Measurements from ENCODE around the gene TNFRSF1A. TPM values are rescaled to one million over a fixed set of nuclear protein-coding genes. Genes with fewer than 3 reads are reported as not detected.

TNFRSF1A gene
- total RNA-seq, 3 donors from 2014 or later (not counting 1 experiment from before 2014, with no cell fraction given) = 75.7 to 116 (median 87.3) TPM

DNA sequence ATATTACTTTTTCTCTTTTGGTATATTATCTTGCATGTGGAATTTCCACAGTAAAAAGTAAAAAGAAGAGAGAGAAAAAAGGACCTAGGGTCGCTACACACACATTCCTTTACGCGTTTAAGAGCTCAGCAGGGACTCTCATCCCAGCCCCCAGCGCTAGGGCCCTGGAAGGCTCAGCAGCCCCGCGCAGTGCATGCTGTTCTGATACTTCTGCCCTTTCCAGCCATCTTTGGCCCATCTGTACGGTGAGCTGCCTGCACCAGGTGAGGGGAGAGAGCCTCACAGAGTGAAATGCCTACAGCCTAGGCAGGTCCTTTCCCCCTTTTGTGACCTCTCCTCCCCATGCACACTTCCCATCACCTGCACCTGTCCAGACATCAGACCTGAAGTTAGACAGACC lies 40.5 kb upstream of the TNFRSF1A start:
- no peaks in the 10 kb centered on the region for H3K9me3 ChIP-seq (ENCODE audit: control insufficient read depth, insufficient read depth, low read length)
- DNase-seq (no peak), ATAC-seq (no peak)
- 93% methylated on average over 7 of the region's 7 CpGs for WGBS (ENCODE audit: insufficient coverage)
- H3K27me3 Mint-ChIP-seq (ENCODE audit: low read depth in 2 of 2) = peaks cover 0 to 16% of the 10 kb centered on the region in 2 donors
- H3K4me1 Mint-ChIP-seq = peaks cover 2 to 4% of the 10 kb centered on the region in 2 donors
- TF ChIP-seq, protein P1, sequence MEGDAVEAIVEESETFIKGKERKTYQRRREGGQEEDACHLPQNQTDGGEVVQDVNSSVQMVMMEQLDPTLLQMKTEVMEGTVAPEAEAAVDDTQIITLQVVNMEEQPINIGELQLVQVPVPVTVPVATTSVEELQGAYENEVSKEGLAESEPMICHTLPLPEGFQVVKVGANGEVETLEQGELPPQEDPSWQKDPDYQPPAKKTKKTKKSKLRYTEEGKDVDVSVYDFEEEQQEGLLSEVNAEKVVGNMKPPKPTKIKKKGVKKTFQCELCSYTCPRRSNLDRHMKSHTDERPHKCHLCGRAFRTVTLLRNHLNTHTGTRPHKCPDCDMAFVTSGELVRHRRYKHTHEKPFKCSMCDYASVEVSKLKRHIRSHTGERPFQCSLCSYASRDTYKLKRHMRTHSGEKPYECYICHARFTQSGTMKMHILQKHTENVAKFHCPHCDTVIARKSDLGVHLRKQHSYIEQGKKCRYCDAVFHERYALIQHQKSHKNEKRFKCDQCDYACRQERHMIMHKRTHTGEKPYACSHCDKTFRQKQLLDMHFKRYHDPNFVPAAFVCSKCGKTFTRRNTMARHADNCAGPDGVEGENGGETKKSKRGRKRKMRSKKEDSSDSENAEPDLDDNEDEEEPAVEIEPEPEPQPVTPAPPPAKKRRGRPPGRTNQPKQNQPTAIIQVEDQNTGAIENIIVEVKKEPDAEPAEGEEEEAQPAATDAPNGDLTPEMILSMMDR (IDR thresholded peaks at IDR 0.05) = no peak
- H3K4me1 ChIP-seq (ENCODE audit: control insufficient read depth, insufficient read depth, low read length) = peaks cover 26% of the 10 kb centered on the region
- no peaks in the 10 kb centered on the region for H3K9me3 Mint-ChIP-seq
- no peaks in the 10 kb centered on the region for H3K36me3 Mint-ChIP-seq
- H3K27ac Mint-ChIP-seq = no peak overlapping the region
- H3K4me3 ChIP-seq (ENCODE audit: low read length) = no peak overlapping the region
- H3K4me3 Mint-ChIP-seq = no peak overlapping the region
- no peak overlapping the region for H3K27ac ChIP-seq (ENCODE audit: low read length)
- H3K36me3 ChIP-seq (ENCODE audit: control insufficient read depth, insufficient read depth, low read length) = no peaks in the 10 kb centered on the region
- no peaks in the 10 kb centered on the region for H3K27me3 ChIP-seq (ENCODE audit: control insufficient read depth, insufficient read depth, low read length)
- intact Hi-C loops (cut with micrococcal nuclease) = no loop called here

DNA sequence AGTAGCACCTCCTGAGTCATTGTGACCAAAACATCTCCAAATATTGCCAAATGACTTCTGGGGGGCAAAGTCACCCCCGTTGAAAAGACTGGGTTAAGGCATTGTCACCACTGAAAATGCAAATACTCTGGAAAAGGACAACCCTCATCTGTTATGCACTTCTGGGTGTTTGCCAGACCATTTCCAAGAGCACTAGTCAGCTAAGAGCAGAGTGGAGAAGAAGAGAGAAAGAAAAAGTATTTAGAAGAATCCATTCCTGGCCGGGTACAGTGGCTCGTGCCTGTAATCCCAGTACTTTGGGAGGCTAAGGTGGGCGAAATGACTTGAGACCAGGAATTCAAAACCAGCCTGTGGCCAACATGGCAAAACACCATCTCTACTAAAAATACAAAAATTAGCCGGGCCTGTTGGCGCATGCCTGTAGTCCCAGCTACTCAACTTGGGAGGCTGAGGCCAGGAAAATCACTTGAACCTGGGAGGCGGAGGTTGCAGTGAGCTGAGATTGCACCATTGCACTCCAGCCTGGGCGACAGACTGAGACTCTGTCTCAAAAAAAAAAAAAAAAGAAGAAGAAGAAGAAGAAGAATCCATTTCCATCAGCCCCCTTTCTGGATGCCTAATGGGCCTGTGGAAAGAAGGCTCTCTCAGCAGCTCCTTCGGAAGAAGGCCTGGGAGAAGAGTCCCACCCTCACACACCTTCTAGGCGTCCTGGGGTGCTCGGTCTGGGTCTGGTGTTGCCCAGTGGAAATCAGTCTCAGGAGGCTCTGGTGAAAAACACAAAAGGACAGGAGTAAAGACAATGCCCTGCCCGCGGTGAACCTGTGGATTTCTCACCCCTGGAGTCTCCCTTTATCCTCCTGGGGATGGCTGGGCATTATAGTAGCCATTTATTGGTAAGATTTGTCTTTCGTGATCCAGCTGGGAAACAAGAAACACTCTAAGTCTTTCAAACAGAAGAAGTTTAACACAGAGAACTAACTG lies 38.6 kb upstream of the TNFRSF1A start:
- Mint-ChIP-seq H3K9me3 (no peaks in the 10 kb centered on the region), H3K27me3 (ENCODE audit: low read depth in 2 of 2) (peaks cover 0 to 16% of the 10 kb centered on the region in 2 donors), H3K27ac (no peak overlapping the region), H3K4me3 (no peak overlapping the region), H3K36me3 (no peaks in the 10 kb centered on the region), H3K4me1 (peaks cover 20 to 23% of the 10 kb centered on the region in 2 donors)
- ATAC-seq = no peak
- TF ChIP-seq, protein P1 (IDR thresholded peaks at IDR 0.05) = no peak
- H3K27me3 ChIP-seq (ENCODE audit: control insufficient read depth, insufficient read depth, low read length) = no peaks in the 10 kb centered on the region
- H3K4me3 ChIP-seq (ENCODE audit: low read length) = no peak overlapping the region
- 91% methylated on average over 13 of the region's 14 CpGs for WGBS (ENCODE audit: insufficient coverage)
- intact Hi-C loops (cut with micrococcal nuclease) = no loop called here
- H3K4me1 ChIP-seq (ENCODE audit: control insufficient read depth, insufficient read depth, low read length) = peaks cover 46% of the 10 kb centered on the region
- H3K9me3 ChIP-seq (ENCODE audit: control insufficient read depth, insufficient read depth, low read length) = no peaks in the 10 kb centered on the region
- DNase-seq = no peak
- H3K27ac ChIP-seq (ENCODE audit: low read length) = no peak overlapping the region
- no peaks in the 10 kb centered on the region for H3K36me3 ChIP-seq (ENCODE audit: control insufficient read depth, insufficient read depth, low read length)

GRCh38 chr12:6378709-6379472 lies 37.0 kb upstream of the TNFRSF1A start:
- peaks cover 20 to 30% of the 10 kb centered on the region in 2 donors for H3K4me1 Mint-ChIP-seq
- Histone ChIP-seq H3K27me3 (ENCODE audit: control insufficient read depth, insufficient read depth, low read length) (no peaks in the 10 kb centered on the region), H3K9me3 (ENCODE audit: control insufficient read depth, insufficient read depth, low read length) (no peaks in the 10 kb centered on the region), H3K4me3 (ENCODE audit: low read length) (no peak overlapping the region), H3K36me3 (ENCODE audit: control insufficient read depth, insufficient read depth, low read length) (no peaks in the 10 kb centered on the region), H3K27ac (ENCODE audit: low read length) (no peak overlapping the region), H3K4me1 (ENCODE audit: control insufficient read depth, insufficient read depth, low read length) (peaks cover 35% of the 10 kb centered on the region)
- 97% methylated on average over 9 of the region's 13 CpGs for WGBS (ENCODE audit: insufficient coverage)
- no peak overlapping the region for H3K27ac Mint-ChIP-seq
- ATAC-seq (no peak), DNase-seq (no peak)
- no peaks in the 10 kb centered on the region for H3K36me3 Mint-ChIP-seq
- no peak overlapping the region for H3K4me3 Mint-ChIP-seq
- no peaks in the 10 kb centered on the region for H3K9me3 Mint-ChIP-seq
- intact Hi-C loops (cut with micrococcal nuclease) = no loop called here
- H3K27me3 Mint-ChIP-seq (ENCODE audit: low read depth in 2 of 2) = peaks cover 0 to 12% of the 10 kb centered on the region in 2 donors
- TF ChIP-seq, protein P1 (IDR thresholded peaks at IDR 0.05) = no peak

All from natural killer cell (primary cell).